ENCODE data around the gene C10orf53.
"Not testable (repeated sequence)": the region's sequence is repeated elsewhere in the genome, so short reads cannot be mapped to it uniquely, and the experiment has no call there.

The C10orf53 gene

DNA sequence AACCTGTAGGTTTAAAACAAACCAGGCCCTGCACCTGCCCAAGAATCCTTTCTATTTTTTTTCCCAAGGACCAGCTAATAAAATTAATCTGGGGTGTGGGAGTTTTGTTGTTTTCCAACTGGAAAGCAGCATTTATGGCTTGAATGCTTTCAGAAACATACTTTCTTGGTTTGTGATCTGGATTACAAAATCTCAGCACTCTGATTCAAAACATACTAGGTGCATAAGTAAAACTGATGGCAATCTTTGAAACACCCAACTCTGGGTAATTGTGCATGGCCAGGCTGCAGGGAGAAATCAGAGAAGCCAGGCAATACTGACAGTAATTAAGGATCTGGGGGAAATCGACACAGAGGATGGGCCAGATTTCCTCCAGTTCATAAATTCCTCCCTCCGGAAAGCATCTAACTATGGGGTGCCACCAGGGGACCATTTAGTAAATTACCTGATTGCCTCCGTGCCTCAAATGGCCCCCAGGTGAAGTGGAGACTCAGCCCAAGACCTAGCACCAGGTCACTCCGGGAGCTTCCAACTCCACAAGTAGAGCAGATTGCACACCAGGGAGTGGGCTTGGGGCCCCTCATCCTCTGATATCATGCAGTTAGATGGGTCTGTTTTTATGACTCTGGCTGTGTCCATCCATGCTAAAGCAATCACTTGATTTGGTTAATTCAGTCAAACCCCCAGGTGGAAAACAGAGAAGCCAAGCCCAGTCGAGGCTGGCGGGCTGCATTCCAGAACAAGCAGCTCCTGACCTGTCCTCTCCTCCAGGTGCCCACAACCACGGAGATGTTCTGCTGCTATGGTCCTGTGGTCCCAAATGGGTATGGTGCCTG lies 15.2 kb upstream of the C10orf53 start:
- Mint-ChIP-seq H3K27me3 (no peaks in the 10 kb centered on the region), H3K4me3 (no peak overlapping the region), H3K27ac (no peak overlapping the region), H3K9me3 (peaks cover 7% of the 10 kb centered on the region), H3K4me1 (no peaks in the 10 kb centered on the region), H3K36me3 (no peaks in the 10 kb centered on the region)

DNA sequence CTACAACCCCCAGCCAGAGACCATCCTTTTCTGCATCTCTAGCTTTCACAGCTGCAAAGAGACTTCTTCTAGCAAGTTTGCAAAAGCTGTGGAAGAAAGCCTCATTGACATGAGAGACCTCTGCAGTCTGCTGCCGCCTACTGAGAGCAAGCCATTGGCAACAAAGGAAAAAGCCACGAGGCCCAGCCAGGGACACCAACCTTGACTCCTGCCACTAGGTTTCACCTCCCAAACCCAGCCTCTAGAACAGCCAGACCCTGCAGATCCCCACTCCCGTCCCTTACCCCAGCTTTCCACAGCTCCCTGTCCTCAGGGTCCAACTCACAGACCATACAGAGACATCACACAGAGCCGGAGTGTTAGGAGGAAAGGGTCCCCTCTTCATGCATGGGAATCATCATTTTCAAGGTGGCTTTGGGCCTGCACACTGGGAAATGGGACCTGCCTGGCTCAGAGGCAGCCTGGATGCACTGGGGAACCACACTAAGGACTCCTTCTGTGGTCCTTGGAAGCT lies 14.6 kb upstream of the C10orf53 start:
- Mint-ChIP-seq H3K36me3 (no peaks in the 10 kb centered on the region), H3K9me3 (peaks cover 2% of the 10 kb centered on the region), H3K4me3 (no peak overlapping the region), H3K27ac (no peak overlapping the region), H3K4me1 (no peaks in the 10 kb centered on the region), H3K27me3 (no peaks in the 10 kb centered on the region)

DNA sequence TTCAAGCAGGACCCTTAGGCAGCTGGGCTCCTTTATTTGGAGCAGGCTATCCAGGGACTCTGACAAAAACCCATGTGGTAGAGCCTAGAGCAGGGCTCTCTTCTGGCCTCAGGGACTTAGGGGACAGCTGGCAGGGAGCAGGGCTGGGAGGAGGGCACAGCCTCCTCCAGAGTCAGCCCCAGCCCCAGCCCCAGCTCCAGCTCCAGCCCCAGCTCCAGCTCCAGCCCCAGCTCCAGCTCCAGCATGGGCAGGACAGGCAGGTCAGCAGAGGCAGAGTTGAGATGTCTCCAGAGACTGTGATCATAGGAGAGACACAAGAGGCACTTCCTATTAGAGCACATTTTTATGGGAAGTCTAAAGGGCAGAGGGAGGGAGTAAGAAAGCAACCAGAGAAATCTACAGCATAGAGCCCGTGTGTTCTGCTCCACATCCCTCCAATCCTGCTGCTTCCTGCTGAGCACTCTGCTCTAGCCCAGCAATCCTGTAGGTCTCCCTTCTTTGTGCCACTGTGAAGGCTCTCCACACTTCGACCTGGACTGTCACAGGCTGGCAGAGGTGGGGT lies 13.3 kb upstream of the C10orf53 start:
- peaks cover 4% of the 10 kb centered on the region for H3K27me3 Mint-ChIP-seq
- no peaks in the 10 kb centered on the region for H3K36me3 Mint-ChIP-seq
- H3K27ac Mint-ChIP-seq: no peak overlapping the region
- H3K9me3 Mint-ChIP-seq: no peaks in the 10 kb centered on the region
- no peaks in the 10 kb centered on the region for H3K4me1 Mint-ChIP-seq
- H3K4me3 Mint-ChIP-seq: no peak overlapping the region

DNA sequence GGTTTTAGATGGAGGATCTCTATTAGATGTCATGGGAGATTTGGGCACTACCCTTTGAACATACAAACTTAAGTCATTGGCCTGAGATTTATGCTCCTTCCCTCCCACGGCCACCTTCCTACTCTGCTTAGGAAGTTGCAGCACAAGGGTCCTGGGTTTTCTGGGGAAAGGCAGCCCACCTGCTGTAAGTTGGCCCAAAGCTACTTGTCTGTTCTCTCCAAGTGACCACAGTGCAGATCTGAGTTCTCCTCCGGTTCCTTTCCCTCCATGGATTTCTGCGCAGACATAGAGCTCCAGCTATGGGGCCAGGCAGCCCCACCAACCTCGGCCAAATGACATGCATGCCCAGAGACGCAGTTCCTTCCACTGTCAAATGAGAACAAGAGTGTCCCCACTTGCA lies 12.8 kb upstream of the C10orf53 start:
- Mint-ChIP-seq H3K4me3 (no peak overlapping the region), H3K9me3 (no peaks in the 10 kb centered on the region), H3K27me3 (peaks cover 8% of the 10 kb centered on the region), H3K4me1 (no peaks in the 10 kb centered on the region), H3K27ac (no peak overlapping the region), H3K36me3 (no peaks in the 10 kb centered on the region)

DNA sequence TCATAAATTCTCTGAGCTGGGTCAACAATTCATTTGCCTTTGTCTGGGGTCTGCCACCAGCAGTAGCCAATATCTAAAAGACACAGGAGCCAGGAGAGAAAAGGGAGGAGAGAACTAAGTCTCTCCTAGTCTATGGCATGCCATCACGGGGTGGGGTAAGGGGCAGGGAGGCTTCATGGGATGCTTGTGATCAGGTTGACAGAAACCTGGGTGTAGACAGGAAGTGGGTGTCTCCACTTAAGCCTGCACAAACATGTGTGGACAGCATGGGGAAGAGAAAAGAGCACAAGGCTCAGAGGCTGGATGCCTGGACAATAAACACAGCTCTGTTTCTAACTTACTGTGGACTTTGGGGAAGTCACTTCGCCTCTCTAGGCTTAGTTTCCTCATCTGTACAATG lies 11.5 kb upstream of the C10orf53 start:
- no peaks in the 10 kb centered on the region for H3K9me3 Mint-ChIP-seq
- H3K27ac Mint-ChIP-seq: no peak overlapping the region
- H3K36me3 Mint-ChIP-seq: no peaks in the 10 kb centered on the region
- no peaks in the 10 kb centered on the region for H3K4me1 Mint-ChIP-seq
- H3K27me3 Mint-ChIP-seq: peaks cover 16% of the 10 kb centered on the region
- H3K4me3 Mint-ChIP-seq: no peak overlapping the region

DNA sequence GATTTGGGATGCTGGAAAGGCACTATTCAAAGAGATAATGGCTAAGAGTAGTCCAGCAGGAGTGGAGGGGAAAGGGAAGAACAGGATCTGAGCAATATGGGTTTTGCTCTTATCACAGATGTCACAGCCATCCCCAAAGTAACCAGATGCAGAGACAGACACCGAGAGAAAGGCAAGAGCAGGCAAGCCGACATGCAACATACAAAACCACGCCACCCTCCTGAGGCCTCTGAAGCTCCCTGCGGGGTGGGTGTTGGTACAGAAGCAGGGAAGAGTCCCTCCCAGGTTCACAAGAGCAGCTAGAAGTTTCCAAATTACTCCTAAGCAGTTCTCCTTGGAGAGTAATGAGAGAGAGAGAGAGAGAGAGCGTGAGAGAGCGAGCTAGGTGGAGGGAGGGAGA lies 10.8 kb upstream of the C10orf53 start:
- Mint-ChIP-seq H3K36me3 (no peaks in the 10 kb centered on the region), H3K9me3 (no peaks in the 10 kb centered on the region), H3K4me3 (no peak overlapping the region), H3K27me3 (peaks cover 23% of the 10 kb centered on the region), H3K27ac (no peak overlapping the region), H3K4me1 (no peaks in the 10 kb centered on the region)

DNA sequence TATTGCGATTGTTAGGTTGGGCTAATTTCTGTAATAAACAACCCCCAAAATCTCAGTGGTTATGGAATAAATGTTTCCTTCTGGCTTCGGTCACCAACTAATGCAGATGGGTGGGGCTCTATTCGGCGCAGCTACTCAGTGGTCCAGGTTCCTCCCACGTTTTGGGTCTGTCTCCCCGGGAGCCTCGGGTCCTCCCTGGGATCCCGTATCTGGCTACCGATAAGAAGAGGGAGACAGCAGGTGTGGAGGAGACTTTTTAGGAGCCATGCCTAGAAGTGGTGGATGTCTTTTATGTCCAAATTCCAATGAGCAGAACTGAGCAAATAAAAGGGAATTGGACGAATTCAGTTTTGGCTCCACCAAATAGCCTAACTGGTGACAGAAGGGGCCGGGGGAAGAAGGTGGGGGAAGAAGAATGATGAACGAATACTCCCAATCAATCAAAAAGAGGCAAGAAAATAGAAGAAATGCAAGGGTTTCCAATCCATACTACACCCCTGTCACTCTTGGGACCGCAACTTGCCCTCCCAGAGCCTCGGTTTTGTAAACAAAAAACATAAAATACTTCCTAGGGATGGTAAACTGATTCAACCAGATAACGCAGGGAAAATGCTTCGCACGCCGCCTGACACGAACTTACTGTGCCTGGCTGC lies 498 bp upstream of the C10orf53 start:
- peaks cover 36% of the 10 kb centered on the region for H3K27me3 Mint-ChIP-seq
- H3K4me1 Mint-ChIP-seq: no peaks in the 10 kb centered on the region
- no peak overlapping the region for H3K27ac Mint-ChIP-seq
- H3K4me3 Mint-ChIP-seq: no peak overlapping the region
- H3K36me3 Mint-ChIP-seq: peaks cover 4% of the 10 kb centered on the region
- peaks cover 31% of the 10 kb centered on the region for H3K9me3 Mint-ChIP-seq

DNA sequence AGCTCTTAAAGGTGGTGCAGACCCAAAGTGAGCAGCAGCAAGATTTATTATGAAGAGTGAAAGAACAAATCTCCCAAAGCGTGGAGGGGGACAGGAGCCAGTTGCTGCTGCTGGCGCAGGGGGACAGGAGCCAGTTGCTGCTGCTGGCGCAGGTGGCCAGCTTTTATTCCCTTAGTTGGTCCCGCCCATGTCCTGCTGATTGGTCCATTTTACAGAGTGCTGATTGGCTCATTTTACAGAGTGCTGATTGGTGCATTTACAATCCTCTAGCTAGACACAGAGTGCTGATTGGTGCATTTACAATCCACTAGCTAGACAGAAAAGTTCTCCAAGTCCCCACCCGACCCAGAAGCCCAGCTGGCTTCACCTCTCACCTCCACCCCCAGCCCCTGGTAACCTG lies 3.0 kb downstream of the C10orf53 start:
- not testable (repeated sequence) for H3K36me3 Mint-ChIP-seq

DNA sequence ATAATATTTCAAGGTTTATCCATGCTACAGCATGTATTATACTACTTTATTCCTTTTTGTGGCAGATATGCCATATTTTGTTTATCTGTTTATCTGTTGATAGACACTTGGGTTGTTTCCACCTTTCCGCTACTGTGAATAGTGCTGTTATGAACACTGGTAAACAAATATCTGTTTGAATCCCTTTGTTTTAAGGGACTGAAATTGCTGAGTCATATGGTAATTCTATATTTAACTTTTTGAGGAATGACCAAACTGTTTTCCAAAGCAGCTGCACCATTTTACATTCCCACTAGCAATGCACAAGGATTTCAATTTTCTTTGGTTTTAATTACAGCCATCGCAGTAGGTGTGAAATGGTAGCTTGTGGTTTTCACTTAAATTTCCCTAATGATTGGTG lies 3.4 kb downstream of the C10orf53 start:
- no peak overlapping the region for H3K27ac Mint-ChIP-seq
- H3K27me3 Mint-ChIP-seq: peaks cover 33% of the 10 kb centered on the region
- peaks cover 29% of the 10 kb centered on the region for H3K9me3 Mint-ChIP-seq
- no peaks in the 10 kb centered on the region for H3K4me1 Mint-ChIP-seq
- H3K36me3 Mint-ChIP-seq: peaks cover 2% of the 10 kb centered on the region
- H3K4me3 Mint-ChIP-seq: no peak overlapping the region

More for the DNA sequence above, 3.0 kb downstream of the C10orf53 start:
- H3K4me1 Mint-ChIP-seq, H3K27ac Mint-ChIP-seq, H3K4me3 Mint-ChIP-seq: not testable (repeated sequence)
- peaks cover 33% of the 10 kb centered on the region for H3K27me3 Mint-ChIP-seq
- H3K9me3 Mint-ChIP-seq: peaks cover 30% of the 10 kb centered on the region

DNA sequence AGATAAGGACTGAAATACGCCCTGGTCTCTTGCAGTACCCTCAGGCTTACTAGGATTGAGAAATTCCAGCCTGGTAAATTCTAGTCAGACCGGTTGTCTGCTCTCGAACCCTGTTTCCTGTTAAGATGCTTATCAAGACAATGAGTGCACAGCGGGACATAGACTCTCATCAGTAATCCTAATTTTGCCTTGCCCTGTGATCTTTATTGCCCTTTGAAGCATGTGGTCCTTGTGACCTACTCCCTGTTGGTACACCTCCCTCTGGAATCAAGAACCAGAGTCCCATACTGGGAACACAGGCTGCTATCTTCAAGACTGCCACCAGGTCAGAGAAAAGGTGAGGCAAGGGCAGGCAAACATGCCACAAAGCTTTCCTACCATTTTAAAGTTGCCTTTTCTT lies 7.2 kb downstream of the C10orf53 start:
- Mint-ChIP-seq H3K9me3 (peaks cover 9% of the 10 kb centered on the region), H3K4me1 (no peaks in the 10 kb centered on the region), H3K4me3 (no peak overlapping the region), H3K27ac (no peak overlapping the region), H3K36me3 (no peaks in the 10 kb centered on the region), H3K27me3 (peaks cover 43% of the 10 kb centered on the region)

DNA sequence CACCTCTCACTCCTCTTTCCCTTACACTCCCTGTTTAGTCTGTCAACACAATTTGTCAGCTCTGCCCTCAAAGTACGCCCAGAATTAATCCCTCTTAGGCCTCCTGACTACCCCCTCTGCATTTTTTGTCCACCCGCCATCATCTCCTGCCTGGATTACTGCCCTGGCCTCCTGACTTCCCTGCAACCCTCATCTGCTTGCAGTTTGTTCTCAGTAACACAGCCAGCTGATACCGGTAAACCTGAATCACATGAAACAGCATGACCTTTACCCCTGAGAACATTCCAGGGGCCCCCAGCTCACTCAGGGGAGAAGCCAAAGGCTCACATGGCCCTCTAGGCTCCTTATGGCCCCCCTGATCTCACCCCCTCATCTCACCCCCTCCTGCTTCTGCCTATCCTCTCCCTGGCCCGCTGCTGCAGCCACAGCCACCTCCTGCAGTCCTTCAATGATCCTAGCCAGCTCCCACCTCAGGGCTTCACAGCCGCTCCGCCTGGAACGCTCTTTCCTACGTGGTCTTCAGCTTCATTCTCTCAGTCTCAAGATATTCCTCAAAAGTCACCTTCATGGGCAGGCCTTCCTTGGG lies 8.9 kb downstream of the C10orf53 start:
- Mint-ChIP-seq H3K36me3 (no peaks in the 10 kb centered on the region), H3K27ac (no peak overlapping the region), H3K27me3 (peaks cover 43% of the 10 kb centered on the region), H3K4me1 (no peaks in the 10 kb centered on the region), H3K9me3 (peaks cover 9% of the 10 kb centered on the region), H3K4me3 (no peak overlapping the region)

DNA sequence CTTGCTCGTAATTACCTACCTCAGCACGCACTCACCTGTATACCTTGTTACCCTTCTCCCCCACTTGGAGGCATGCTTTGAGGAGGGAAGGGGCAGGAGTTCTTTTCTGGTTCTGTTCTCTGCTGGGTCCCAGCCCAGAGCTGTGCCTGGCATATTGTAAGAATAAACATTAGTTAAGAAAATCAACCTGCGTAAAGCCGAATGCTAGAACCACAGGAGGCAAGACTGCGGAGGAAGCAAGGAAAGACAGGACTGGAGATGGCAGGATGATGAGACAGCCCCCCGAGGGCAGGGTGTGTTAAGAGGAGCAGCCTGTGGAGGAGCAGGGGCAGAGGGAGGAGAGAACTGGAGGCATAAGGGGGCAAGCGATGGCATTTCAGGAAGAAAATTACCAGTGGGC lies 9.5 kb downstream of the C10orf53 start:
- Mint-ChIP-seq H3K4me3 (no peak overlapping the region), H3K9me3 (peaks cover 9% of the 10 kb centered on the region), H3K27me3 (peaks cover 44% of the 10 kb centered on the region), H3K36me3 (no peaks in the 10 kb centered on the region), H3K4me1 (no peaks in the 10 kb centered on the region), H3K27ac (no peak overlapping the region)

DNA sequence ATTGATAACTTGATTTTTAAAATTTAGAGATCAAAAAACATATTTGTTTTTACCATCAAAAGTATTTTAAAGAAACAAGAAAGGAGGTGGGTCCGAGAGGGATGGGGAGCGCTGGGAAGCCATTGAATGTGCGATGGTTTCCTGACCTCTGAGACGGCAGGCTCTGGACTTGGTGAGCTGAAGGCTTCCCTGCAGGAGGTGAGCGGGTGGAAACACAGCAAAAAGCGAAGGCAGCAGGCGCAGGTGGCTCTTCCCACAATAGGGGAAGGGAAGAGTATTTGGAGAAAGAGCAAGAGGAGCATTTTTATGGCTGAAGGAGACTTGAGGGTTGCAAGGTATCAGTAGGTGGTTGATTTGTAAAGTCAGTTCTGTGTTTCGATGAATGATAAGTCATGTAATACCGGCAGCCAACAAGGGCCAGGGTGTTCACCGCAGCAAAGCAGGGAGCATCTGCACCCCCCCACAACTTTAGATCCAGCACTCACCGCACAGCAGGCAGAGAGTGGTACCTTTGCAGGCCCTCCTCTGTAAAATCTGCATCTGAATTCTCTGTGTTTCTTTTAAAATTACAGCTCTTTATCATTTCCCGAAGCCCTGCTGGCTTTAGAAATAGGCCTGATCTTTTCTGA lies 10.5 kb downstream of the C10orf53 start:
- H3K4me1 Mint-ChIP-seq: no peaks in the 10 kb centered on the region
- H3K9me3 Mint-ChIP-seq: peaks cover 9% of the 10 kb centered on the region
- peaks cover 43% of the 10 kb centered on the region for H3K27me3 Mint-ChIP-seq
- no peak overlapping the region for H3K27ac Mint-ChIP-seq
- no peaks in the 10 kb centered on the region for H3K36me3 Mint-ChIP-seq
- no peak overlapping the region for H3K4me3 Mint-ChIP-seq

DNA sequence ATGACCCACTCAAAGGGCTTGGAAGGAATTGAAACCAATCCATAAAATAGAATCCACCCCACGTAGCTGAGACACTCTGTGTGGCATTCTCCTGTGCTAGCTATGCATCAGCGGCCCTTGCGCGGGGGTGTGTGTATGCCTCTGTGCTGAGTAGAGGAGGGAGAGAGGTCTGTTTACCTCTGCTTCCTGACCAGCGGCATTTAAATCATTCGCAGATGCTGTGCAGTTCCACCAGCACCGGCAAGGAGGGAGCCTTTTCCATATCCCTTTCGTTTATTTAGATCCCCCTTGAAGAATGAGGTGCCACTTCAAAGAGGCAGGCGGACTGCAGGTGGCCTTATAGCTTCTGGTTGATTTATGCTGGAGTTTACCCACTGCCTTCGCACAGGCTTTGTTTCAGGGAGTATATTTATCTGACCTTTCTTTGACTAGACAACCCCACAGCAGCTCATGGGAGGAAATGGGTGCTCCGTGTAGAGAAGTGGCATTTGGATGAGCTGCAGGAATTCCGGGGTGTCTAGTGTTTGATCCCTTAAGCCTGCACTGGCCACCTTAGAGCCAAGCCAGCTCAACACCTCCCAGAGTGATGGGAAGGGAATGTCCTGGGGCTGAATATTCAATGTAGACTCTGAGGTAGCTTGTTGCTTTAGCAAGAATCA lies 11.4 kb downstream of the C10orf53 start:
- Mint-ChIP-seq H3K27me3 (peaks cover 42% of the 10 kb centered on the region), H3K9me3 (peaks cover 9% of the 10 kb centered on the region), H3K4me3 (no peak overlapping the region), H3K4me1 (no peaks in the 10 kb centered on the region), H3K27ac (no peak overlapping the region), H3K36me3 (no peaks in the 10 kb centered on the region)

DNA sequence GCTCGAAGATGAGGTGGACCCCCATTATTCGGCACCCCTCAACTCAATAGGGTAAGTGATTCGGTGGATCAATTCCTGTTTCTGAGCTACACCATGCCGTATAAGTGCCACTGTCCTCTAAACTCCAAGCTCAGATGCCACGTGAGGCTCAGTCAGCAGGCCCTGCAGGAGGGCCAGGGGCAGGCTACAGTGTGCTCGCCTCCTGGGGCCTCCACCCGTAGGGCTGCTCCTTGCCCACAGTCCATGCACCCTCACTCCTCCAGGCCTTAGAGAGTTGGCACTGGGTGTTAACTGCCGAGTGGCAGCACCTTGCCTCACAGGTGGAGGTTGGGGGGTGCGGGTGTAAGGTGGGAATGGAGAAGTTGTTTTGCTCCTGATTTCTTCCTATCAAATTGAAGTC lies 12.1 kb downstream of the C10orf53 start:
- H3K27me3 Mint-ChIP-seq: peaks cover 42% of the 10 kb centered on the region
- no peak overlapping the region for H3K4me3 Mint-ChIP-seq
- no peaks in the 10 kb centered on the region for H3K36me3 Mint-ChIP-seq

More for the DNA sequence above, 12.1 kb downstream of the C10orf53 start:
- H3K4me1 Mint-ChIP-seq: no peaks in the 10 kb centered on the region
- peaks cover 9% of the 10 kb centered on the region for H3K9me3 Mint-ChIP-seq
- H3K27ac Mint-ChIP-seq: no peak overlapping the region
